NCI-H2029 (cell line): ENCODE data around the gene SUZ12.
A peak's percentile ranks its signal among the peaks of the same experiment; 100 is the strongest.
"Not testable (repeated sequence)": the region's sequence is repeated elsewhere in the genome, so short reads cannot be mapped to it uniquely, and the experiment has no call there.

ENCODE experiments used
- DNase-seq: peaks from one replicate; lab custom pipeline; 2025; lab: John Stamatoyannopoulos, UW

The SUZ12 gene

GRCh38 chr17:31936615-31937609 is at the start of gene SUZ12:
Gene SUZ12 (plus strand): TSS chr17:31937007. CDS start chr17:31937247, 240 bp downstream.
- peak; percentile 64 for DNase-seq

- DNase-seq: no peak
These were observed 48.7 kb upstream of the SUZ12 start for GRCh38 chr17:31888124-31888523.

- DNase-seq: no peak
These were observed 35.9 kb upstream of the SUZ12 start for GRCh38 chr17:31900877-31901276.

DNA sequence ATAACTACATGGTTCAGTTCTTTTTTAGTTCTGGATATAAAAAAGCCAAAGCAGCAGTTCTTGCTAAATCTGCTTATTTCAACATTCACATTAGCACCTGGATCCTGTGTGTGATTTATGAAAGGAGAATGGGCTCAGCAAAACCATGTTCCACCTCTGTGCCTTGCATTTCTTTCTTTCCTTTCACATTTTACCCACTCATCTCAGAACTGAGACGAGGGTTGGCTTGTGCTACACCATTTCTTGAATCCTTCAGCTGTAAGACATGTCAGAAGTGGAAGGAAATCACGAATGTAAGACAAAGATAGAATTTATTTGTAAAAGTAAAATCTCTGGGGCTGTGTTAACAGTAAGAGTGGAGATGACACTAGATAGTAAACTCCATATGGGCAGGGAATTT is 34.1 kb upstream of the SUZ12 start:
- DNase-seq: no peak

GRCh38 chr17:31903401-31903800 is 33.4 kb upstream of the SUZ12 start:
- no peak for DNase-seq

GRCh38 chr17:31907342-31907962 is 29.4 kb upstream of the SUZ12 start:
- no peak for DNase-seq

DNA sequence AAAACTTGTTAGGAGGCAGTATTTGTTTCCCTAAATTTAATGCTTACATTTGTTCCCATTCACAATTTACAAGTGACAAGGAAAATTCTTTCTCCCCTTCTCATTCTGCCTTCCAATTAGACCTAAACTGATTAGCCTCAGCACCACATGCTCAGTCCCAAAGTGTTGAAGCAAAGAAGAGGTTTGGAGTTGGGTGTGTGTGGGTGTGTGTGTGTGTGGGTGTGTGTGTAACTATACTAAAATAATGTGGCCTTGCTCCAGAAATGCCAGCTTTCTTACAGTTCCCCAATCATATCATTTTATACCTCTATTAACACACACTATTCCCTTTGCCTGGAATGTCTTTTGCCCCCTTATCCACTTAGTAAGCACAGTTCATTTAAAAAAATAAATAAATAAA is 28.4 kb upstream of the SUZ12 start:
- no peak for DNase-seq

DNA sequence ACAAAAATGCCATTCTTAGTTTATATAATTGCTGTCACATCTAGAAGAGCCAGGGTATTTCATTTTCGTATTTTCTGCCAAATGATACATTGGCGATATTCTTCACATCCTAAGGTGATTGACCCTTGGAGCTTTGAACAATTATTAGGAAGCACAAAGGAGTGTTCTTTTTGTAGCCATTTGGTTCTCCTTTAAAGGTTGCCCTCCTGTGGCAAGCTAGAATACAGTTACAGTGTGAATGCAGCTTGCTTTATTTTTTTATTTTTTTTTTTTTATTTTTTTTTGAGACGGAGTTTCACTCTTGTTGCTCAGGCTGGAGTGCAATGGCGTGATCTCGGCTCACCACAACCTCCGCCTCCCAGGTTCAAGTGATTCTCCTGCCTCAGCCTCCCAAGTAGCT is 24.1 kb upstream of the SUZ12 start:
- not testable (repeated sequence) for DNase-seq

DNA sequence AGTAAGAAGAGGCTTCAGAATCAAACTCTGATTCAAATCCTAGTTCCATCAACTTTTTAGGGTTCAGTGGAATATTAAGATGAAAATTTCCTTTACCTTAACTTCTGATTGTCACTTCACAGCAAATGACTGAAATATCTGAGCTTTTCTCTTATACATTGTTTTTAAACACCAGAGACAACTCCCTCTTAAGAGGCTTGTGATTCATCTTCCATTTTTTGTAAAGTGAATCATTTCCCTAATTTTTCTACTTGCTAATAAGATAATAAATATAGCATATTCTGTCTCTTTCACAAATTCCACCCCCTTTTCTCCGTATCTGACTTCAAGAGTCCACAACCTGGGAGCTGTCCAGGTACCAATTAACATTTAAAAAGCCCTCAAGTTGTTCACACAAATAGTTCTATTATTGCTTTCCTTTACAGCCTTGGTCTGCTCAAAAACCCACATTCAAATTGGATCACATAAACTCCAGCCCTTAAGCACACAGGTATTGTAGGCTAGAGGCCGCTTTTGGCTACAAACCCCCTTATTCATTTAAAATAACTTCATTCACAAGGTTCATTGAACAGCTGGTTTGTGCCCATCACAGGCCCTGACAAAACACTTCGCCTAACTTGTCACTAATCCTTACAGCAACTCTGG is 21.2 kb upstream of the SUZ12 start:
- DNase-seq: no peak

- DNase-seq: no peak
These were observed 20.2 kb upstream of the SUZ12 start for GRCh38 chr17:31916491-31917064.

DNA sequence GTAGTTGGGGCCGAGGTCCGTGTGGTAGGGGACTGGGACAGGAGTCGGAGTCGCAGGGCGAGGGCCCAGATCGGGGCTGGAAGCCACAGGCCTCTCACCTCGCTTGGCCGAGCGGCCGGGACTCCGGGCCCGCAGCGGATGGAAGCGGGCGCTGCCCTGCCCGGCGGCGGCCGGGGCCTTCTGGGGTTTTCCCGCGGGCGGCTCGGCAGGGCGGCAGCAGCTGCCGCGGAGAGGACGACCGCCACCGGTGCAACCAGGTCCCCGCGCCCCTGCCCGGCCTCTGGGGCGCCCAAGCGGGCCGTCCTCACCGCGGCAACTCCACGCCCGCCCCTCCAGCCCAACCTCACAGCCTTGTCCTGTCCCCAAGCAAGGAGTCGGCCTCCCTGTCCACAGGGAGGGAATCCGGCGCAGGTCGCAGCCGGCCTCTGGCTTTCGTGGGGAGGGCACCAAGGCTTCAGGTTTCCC is 19.7 kb upstream of the SUZ12 start:
- no peak for DNase-seq

GRCh38 chr17:31917721-31918120 is 19.1 kb upstream of the SUZ12 start:
- not testable (repeated sequence) for DNase-seq

GRCh38 chr17:31918701-31919128 is 18.1 kb upstream of the SUZ12 start:
- DNase-seq: no peak

DNA sequence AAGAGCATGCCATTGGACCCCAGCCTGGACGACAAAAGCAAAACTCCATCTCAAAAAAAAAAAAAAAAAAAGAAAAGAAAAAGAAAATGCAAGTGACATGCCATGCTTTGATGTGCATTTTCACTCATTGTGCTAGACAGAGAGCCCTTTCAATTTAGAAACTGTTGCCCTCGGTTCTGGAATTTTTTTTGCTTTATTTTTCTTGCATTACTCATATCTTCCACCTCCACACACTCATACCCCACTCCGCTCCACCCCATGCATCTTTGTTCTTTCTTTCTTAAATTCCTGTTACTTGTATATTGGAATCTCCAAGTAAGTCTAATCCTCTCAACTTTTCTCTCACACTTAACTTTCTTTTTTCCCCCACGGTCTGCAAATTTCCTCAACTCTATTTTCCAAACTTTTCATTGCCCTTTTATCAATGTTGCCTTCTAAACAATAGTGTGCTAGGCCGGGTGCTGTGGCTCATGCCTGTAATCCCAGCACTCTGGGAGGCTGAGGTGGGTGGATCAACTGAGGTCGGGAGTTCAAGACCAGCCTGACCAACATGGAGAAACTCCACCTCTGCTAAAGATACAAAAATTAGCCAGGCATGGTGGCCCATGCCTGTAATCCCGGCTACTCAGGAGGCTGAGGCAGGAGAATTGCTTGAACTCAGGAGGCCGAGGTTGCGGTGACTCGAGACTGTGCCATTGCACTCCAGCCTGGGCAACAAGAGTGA is 16.8 kb upstream of the SUZ12 start:
- DNase-seq: no peak

- DNase-seq: no peak
These were observed 10.6 kb upstream of the SUZ12 start for GRCh38 chr17:31926100-31926729.

GRCh38 chr17:31931756-31932155 is 5.1 kb upstream of the SUZ12 start:
- no peak for DNase-seq

GRCh38 chr17:31935512-31935911 is 1.3 kb upstream of the SUZ12 start:
- DNase-seq: no peak

DNA sequence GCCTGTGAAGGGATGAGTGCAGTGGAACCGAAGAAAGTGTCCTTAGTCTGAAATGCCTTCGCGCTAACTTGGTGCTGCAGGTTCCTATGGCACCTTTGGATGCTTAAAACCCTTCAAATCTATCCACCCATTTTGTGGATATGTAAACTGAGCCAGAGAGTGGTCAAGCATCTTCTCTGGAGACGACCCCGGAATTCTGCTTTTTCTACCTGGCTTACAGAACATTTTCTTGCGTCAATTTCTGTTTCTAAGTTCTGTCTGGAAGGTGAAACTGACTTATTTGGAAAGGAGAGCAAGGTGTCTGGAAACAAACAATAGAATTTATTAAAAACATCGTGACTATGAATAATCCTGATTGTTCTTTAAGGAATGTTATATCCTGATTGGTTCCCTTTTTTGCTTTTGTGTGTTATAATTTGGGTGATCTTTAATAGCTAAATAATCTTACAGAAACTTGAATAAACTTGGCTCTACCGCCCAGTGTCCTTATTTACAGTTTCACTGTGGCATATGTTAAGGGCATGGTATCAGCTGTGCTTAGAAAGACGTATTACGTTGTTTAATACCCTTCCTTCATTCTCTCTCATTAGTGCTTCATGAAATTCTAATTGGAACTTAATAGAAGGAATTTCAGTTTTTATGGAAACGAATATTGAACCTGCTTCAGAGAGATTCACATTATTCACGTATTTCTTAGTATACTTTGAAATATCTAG is 1.3 kb downstream of the SUZ12 start:
- DNase-seq: not testable (repeated sequence)

GRCh38 chr17:31941916-31942315 is 5.1 kb downstream of the SUZ12 start:
- DNase-seq: not testable (repeated sequence)

DNA sequence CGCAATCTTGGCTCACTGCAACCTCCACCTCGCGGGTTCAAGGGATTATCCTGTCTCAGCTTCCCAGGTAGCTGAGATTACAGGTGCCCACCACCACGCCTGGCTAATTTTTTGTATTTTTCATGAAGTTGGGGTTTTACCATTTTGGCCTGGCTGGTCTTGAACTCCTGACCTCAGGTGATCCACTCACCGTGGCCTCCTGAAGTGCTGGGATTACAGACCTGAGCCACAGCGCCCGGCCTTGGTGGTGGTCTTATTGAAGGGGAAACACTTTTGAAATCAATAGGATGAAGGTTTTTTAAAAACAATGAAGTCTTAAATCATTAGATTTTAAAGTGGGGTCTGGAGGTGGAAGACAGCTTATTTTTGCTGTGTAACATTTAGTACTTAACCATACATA is 5.6 kb downstream of the SUZ12 start:
- not testable (repeated sequence) for DNase-seq
